ENCODE measurements around the gene REELD1. TPM values are rescaled to one million over a fixed set of nuclear protein-coding genes. Genes with fewer than 3 reads are reported as not detected.

The REELD1 gene
- not detected in 2 replicates for polyA plus RNA-seq
- not detected in 2 replicates for polyA minus RNA-seq

GRCh38 chr4:146214238-146214637, at the start of gene REELD1:
Gene REELD1, plus strand, starts transcription at chr4:146214538. Its CDS starts 2,415 bp downstream, at chr4:146216953.
- Histone ChIP-seq H4K20me1 (ENCODE audit: insufficient read depth) (no peaks in the 10 kb centered on the region), H3K27ac (ENCODE audit: low read length) (no peak within 1 kb of the TSS), H3K4me3 (ENCODE audit: low read length) (no peak within 1 kb of the TSS), H3K79me2 (replicated peaks; ENCODE audit: insufficient read depth, low read length) (no peaks in the 10 kb centered on the region), H3K9me3 (ENCODE audit: low read length) (no peaks in the 10 kb centered on the region), H3K9me2 (ENCODE audit: insufficient read depth, low read length) (no peaks in the 10 kb centered on the region), H3K4me2 (ENCODE audit: low read length) (no peak within 1 kb of the TSS), H2AFZ (ENCODE audit: low read depth, low read length) (no peak within 1 kb of the TSS), H3K27me3 (ENCODE audit: insufficient read depth, low read depth, low read length) (no peaks in the 10 kb centered on the region), H3K36me3 (ENCODE audit: insufficient read depth, low read length) (no peaks in the 10 kb centered on the region), H3K9ac (ENCODE audit: low read length) (no peak within 1 kb of the TSS), H3F3A (ENCODE audit: insufficient read depth, low read length, poor library complexity, severe bottlenecking) (no peaks in the 10 kb centered on the region)
- TF ChIP-seq TAF1 (IDR thresholded peaks at IDR 0.05; ENCODE audit: low read depth) = no peak
- TF ChIP-seq POLR2AphosphoS5 (IDR thresholded peaks at IDR 0.05) = no peak
- TF ChIP-seq MXI1 (conservative IDR thresholded peaks at IDR 0.05; ENCODE audit: poor library complexity, severe bottlenecking) = no peak
- TF ChIP-seq EZH2 (IDR thresholded peaks at IDR 0.05; ENCODE audit: borderline replicate concordance, insufficient read depth, low read length, poor library complexity, severe bottlenecking) = no peak

GRCh38 chr4:146165221-146165620, 49.1 kb upstream of the REELD1 start:
- Histone ChIP-seq H3F3A (ENCODE audit: insufficient read depth, low read length, poor library complexity, severe bottlenecking) (no peaks in the 10 kb centered on the region), H3K9me2 (ENCODE audit: insufficient read depth, low read length) (no peaks in the 10 kb centered on the region), H3K9ac (ENCODE audit: low read length) (no peak overlapping the region), H3K36me3 (ENCODE audit: insufficient read depth, low read length) (no peaks in the 10 kb centered on the region), H3K79me2 (replicated peaks; ENCODE audit: insufficient read depth, low read length) (no peaks in the 10 kb centered on the region), H4K20me1 (ENCODE audit: insufficient read depth) (no peaks in the 10 kb centered on the region), H3K9me3 (ENCODE audit: low read length) (no peaks in the 10 kb centered on the region), H3K4me3 (ENCODE audit: low read length) (no peak overlapping the region), H3K4me2 (ENCODE audit: low read length) (no peak overlapping the region), H3K27ac (ENCODE audit: low read length) (no peak overlapping the region), H2AFZ (ENCODE audit: low read depth, low read length) (no peak overlapping the region), H3K27me3 (ENCODE audit: insufficient read depth, low read depth, low read length) (no peaks in the 10 kb centered on the region)
- TF ChIP-seq POLR2AphosphoS5 (IDR thresholded peaks at IDR 0.05) (no peak), CTCF (IDR thresholded peaks at IDR 0.05; ENCODE audit: poor library complexity, severe bottlenecking) (no peak), TAF1 (IDR thresholded peaks at IDR 0.05; ENCODE audit: low read depth) (no peak), MXI1 (conservative IDR thresholded peaks at IDR 0.05; ENCODE audit: poor library complexity, severe bottlenecking) (no peak), SMC3 (conservative IDR thresholded peaks at IDR 0.05; ENCODE audit: poor library complexity) (no peak), RAD21 (conservative IDR thresholded peaks at IDR 0.05) (no peak), EZH2 (IDR thresholded peaks at IDR 0.05; ENCODE audit: borderline replicate concordance, insufficient read depth, low read length, poor library complexity, severe bottlenecking) (no peak), EP300 (conservative IDR thresholded peaks at IDR 0.05; ENCODE audit: poor library complexity, severe bottlenecking) (no peak)
- TF ChIP-seq, protein P1, sequence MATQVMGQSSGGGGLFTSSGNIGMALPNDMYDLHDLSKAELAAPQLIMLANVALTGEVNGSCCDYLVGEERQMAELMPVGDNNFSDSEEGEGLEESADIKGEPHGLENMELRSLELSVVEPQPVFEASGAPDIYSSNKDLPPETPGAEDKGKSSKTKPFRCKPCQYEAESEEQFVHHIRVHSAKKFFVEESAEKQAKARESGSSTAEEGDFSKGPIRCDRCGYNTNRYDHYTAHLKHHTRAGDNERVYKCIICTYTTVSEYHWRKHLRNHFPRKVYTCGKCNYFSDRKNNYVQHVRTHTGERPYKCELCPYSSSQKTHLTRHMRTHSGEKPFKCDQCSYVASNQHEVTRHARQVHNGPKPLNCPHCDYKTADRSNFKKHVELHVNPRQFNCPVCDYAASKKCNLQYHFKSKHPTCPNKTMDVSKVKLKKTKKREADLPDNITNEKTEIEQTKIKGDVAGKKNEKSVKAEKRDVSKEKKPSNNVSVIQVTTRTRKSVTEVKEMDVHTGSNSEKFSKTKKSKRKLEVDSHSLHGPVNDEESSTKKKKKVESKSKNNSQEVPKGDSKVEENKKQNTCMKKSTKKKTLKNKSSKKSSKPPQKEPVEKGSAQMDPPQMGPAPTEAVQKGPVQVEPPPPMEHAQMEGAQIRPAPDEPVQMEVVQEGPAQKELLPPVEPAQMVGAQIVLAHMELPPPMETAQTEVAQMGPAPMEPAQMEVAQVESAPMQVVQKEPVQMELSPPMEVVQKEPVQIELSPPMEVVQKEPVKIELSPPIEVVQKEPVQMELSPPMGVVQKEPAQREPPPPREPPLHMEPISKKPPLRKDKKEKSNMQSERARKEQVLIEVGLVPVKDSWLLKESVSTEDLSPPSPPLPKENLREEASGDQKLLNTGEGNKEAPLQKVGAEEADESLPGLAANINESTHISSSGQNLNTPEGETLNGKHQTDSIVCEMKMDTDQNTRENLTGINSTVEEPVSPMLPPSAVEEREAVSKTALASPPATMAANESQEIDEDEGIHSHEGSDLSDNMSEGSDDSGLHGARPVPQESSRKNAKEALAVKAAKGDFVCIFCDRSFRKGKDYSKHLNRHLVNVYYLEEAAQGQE (IDR thresholded peaks at IDR 0.05; ENCODE audit: borderline replicate concordance) = no peak
